ENCODE data around the gene PNP.

Gene PNP

DNA sequence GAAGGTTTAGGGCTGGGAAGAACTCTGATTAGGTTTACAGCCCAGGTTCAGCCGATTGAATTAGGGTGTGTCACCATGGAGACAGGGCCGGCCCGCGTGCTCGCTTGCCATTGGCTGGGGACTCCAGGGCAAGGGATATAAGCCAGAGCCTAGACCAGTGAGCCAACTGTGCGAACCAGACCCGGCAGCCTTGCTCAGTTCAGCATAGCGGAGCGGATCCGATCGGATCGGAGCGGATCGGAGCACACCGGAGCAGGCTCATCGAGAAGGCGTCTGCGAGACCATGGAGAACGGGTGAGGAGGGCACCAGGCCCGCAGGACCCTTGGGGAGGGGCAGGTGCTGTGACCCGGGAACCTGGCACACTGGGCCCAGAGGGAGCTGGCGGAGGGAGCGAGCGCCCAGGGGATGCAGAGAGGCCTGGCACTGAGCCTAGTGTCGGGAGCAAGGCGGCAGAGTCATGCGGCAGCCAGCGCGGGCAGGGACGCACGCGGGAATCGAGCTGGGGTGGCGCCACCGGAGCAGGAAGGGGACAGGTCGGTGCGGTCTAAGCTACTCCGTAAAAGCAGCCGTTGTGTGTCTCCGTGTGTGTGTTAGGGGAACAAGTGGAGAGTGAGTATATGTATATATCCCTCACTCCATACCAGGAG lies at the start of gene PNP:
Gene PNP (plus strand): TSS at position 165 of the 648 bp plus-strand sequence. CDS start 119 bp downstream, at position 284.
- TF ChIP-seq SNAI2 (CRISPR knock-in tag; IDR thresholded peaks at IDR 0.05) (no peak), ZNF8 (CRISPR knock-in tag; IDR thresholded peaks at IDR 0.05) (no peak), ARNTL (CRISPR knock-in tag; IDR thresholded peaks at IDR 0.05; ENCODE audit: borderline replicate concordance, low read depth) (no peak), ZNF70 (CRISPR knock-in tag; IDR thresholded peaks at IDR 0.05) (no peak), ZFP30 (CRISPR knock-in tag; IDR thresholded peaks at IDR 0.05) (no peak), ZC3H10 (CRISPR knock-in tag; IDR thresholded peaks at IDR 0.05) (no peak), ESRRG (CRISPR knock-in tag; IDR thresholded peaks at IDR 0.05) (no peak)
- ATAC-seq, result peak; percentile 98

GRCh38 chr14:20419419-20419818 lies 49.8 kb upstream of the PNP start:
- no peak for TF ChIP-seq ZFP30 (CRISPR knock-in tag; IDR thresholded peaks at IDR 0.05)
- no peak for TF ChIP-seq ZNF565 (CRISPR knock-in tag; conservative IDR thresholded peaks at IDR 0.05; ENCODE audit: low read depth)
- no peak for TF ChIP-seq BACH2 (CRISPR knock-in tag; IDR thresholded peaks at IDR 0.05; ENCODE audit: borderline replicate concordance)
- TF ChIP-seq, protein P1, sequence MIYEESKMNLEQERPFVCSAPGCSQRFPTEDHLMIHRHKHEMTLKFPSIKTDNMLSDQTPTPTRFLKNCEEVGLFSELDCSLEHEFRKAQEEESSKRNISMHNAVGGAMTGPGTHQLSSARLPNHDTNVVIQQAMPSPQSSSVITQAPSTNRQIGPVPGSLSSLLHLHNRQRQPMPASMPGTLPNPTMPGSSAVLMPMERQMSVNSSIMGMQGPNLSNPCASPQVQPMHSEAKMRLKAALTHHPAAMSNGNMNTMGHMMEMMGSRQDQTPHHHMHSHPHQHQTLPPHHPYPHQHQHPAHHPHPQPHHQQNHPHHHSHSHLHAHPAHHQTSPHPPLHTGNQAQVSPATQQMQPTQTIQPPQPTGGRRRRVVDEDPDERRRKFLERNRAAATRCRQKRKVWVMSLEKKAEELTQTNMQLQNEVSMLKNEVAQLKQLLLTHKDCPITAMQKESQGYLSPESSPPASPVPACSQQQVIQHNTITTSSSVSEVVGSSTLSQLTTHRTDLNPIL (CRISPR knock-in tag; IDR thresholded peaks at IDR 0.05; ENCODE audit: low read depth), result no peak
- TF ChIP-seq GLIS3 (CRISPR knock-in tag; IDR thresholded peaks at IDR 0.05), result no peak
- TF ChIP-seq ISL1 (CRISPR knock-in tag; IDR thresholded peaks at IDR 0.05), result no peak
- TF ChIP-seq ARNTL (CRISPR knock-in tag; IDR thresholded peaks at IDR 0.05; ENCODE audit: borderline replicate concordance, low read depth), result no peak
- TF ChIP-seq TOX (CRISPR knock-in tag; IDR thresholded peaks at IDR 0.05; ENCODE audit: borderline replicate concordance), result no peak
- TF ChIP-seq TCF4 (CRISPR knock-in tag; IDR thresholded peaks at IDR 0.05; ENCODE audit: borderline replicate concordance), result no peak
- TF ChIP-seq CSRNP3 (CRISPR knock-in tag; IDR thresholded peaks at IDR 0.05), result no peak
- no peak for ATAC-seq

GRCh38 chr14:20421267-20421666 lies 47.9 kb upstream of the PNP start:
- no peak for ATAC-seq
- TF ChIP-seq, protein P2, sequence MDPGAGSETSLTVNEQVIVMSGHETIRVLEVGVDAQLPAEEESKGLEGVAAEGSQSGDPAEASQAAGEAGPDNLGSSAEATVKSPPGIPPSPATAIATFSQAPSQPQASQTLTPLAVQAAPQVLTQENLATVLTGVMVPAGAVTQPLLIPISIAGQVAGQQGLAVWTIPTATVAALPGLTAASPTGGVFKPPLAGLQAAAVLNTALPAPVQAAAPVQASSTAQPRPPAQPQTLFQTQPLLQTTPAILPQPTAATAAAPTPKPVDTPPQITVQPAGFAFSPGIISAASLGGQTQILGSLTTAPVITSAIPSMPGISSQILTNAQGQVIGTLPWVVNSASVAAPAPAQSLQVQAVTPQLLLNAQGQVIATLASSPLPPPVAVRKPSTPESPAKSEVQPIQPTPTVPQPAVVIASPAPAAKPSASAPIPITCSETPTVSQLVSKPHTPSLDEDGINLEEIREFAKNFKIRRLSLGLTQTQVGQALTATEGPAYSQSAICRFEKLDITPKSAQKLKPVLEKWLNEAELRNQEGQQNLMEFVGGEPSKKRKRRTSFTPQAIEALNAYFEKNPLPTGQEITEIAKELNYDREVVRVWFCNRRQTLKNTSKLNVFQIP (CRISPR knock-in tag; IDR thresholded peaks at IDR 0.05; ENCODE audit: borderline replicate concordance, low read depth), result no peak

GRCh38 chr14:20422886-20423285 lies 46.3 kb upstream of the PNP start:
- ATAC-seq, result no peak
- no peak for TF ChIP-seq PPARA (CRISPR knock-in tag; IDR thresholded peaks at IDR 0.05; ENCODE audit: borderline replicate concordance)
- no peak for TF ChIP-seq TCF4 (CRISPR knock-in tag; IDR thresholded peaks at IDR 0.05; ENCODE audit: borderline replicate concordance)
- TF ChIP-seq ZNF70 (CRISPR knock-in tag; IDR thresholded peaks at IDR 0.05), result no peak
- no peak for TF ChIP-seq GLIS3 (CRISPR knock-in tag; IDR thresholded peaks at IDR 0.05)
- no peak for TF ChIP-seq BACH2 (CRISPR knock-in tag; IDR thresholded peaks at IDR 0.05; ENCODE audit: borderline replicate concordance)
- TF ChIP-seq ARNTL (CRISPR knock-in tag; IDR thresholded peaks at IDR 0.05; ENCODE audit: borderline replicate concordance, low read depth), result no peak
- TF ChIP-seq ZC3H10 (CRISPR knock-in tag; IDR thresholded peaks at IDR 0.05), result no peak
- no peak for TF ChIP-seq ISL1 (CRISPR knock-in tag; IDR thresholded peaks at IDR 0.05)
- TF ChIP-seq, protein P3, sequence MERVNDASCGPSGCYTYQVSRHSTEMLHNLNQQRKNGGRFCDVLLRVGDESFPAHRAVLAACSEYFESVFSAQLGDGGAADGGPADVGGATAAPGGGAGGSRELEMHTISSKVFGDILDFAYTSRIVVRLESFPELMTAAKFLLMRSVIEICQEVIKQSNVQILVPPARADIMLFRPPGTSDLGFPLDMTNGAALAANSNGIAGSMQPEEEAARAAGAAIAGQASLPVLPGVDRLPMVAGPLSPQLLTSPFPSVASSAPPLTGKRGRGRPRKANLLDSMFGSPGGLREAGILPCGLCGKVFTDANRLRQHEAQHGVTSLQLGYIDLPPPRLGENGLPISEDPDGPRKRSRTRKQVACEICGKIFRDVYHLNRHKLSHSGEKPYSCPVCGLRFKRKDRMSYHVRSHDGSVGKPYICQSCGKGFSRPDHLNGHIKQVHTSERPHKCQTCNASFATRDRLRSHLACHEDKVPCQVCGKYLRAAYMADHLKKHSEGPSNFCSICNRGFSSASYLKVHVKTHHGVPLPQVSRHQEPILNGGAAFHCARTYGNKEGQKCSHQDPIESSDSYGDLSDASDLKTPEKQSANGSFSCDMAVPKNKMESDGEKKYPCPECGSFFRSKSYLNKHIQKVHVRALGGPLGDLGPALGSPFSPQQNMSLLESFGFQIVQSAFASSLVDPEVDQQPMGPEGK (CRISPR knock-in tag; IDR thresholded peaks at IDR 0.05; ENCODE audit: borderline replicate concordance), result no peak
- TF ChIP-seq ZNF8 (CRISPR knock-in tag; IDR thresholded peaks at IDR 0.05), result no peak
- TF ChIP-seq OSR1 (CRISPR knock-in tag; IDR thresholded peaks at IDR 0.05), result no peak
- TF ChIP-seq SNAI2 (CRISPR knock-in tag; IDR thresholded peaks at IDR 0.05), result no peak
- no peak for TF ChIP-seq TOX (CRISPR knock-in tag; IDR thresholded peaks at IDR 0.05; ENCODE audit: borderline replicate concordance)
- TF ChIP-seq ZNF565 (CRISPR knock-in tag; conservative IDR thresholded peaks at IDR 0.05; ENCODE audit: low read depth), result no peak
- TF ChIP-seq, protein P1 (CRISPR knock-in tag; IDR thresholded peaks at IDR 0.05; ENCODE audit: low read depth), result no peak
- no peak for TF ChIP-seq ESRRG (CRISPR knock-in tag; IDR thresholded peaks at IDR 0.05)

All from SK-N-SH treated with all-trans-retinoic acid at 6 μM for 48 hours (cell line).